Activated CD4-positive, CD25-positive, alpha-beta regulatory T cell treated with anti-CD3 and anti-CD28 coated beads, Interleukin-2, amount 50 U/mL, for 24 hours (primary cell): ENCODE results near the gene ZNF628.
A peak's percentile ranks its signal among the peaks of the same experiment; 100 is the strongest.
"Not testable (repeated sequence)": the region's sequence is repeated elsewhere in the genome, so short reads cannot be mapped to it uniquely, and the experiment has no call there.

Experiments used
- ATAC-seq, 2 donors: fragments of 150-1000 bp; cut with Tn5 transposase; one replicate each; pipeline ENCODE4 v1.10.0; 2021; ENCODE audit warnings: mild to moderate bottlenecking in 1 of 2, moderate library complexity in 1 of 2

Gene ZNF628

DNA sequence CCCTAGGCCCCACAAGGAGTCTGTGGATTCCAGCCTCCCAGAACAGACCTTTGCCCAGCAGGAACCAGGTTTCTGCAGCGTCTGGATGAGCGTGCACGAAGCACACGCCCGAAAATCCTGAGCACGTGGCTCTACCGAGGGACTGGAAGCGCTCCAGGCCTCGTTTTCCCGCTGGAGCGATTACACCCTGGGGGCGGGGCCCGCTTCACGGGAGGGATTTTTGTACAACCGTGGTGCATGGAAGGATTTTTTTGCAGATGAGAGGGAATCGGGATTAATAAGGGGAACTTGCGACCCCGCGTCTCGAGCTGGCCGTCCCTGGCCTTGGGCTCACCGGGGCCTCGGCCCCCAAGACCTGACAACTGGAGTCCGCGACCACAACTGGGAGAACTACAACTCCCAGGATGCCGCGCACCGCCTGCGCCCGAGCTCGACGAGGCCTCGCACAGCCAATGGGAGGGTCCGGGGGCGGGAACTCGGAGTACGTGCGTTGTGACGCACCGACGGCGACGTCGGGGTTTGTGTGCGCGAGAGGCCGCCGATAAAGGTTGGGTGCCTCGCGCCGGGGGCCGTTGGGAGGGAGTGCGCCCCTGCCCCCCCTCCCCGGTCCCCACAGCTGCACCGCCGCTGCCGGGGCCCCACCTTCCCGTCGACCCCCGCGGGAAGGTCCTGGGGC is at the start of gene ZNF628:
Gene ZNF628 (plus strand): TSS at position 518 of the 676 bp plus-strand sequence. CDS start 3,294 bp downstream, outside the sequence.
- peak; percentile 97 to 98 for ATAC-seq

DNA sequence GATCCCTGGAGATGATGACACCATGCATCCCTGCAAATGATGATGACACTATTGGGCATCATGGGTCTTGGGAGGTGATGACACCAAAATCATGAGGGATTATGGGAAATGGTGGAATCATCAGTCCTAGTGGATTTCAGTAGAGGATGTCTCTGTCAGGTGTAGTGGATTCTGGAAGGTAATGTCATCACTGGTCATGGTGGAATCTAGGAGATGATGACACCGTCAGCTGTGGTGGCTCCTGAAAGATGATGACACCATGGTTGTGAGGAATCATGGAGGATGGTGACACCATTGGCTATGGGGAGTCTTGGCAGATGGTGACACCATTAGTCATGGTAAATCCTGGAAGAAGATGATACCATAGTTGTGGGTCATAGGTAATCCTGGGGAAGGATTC is 45.2 kb upstream of the ZNF628 start:
- no peak for ATAC-seq

DNA sequence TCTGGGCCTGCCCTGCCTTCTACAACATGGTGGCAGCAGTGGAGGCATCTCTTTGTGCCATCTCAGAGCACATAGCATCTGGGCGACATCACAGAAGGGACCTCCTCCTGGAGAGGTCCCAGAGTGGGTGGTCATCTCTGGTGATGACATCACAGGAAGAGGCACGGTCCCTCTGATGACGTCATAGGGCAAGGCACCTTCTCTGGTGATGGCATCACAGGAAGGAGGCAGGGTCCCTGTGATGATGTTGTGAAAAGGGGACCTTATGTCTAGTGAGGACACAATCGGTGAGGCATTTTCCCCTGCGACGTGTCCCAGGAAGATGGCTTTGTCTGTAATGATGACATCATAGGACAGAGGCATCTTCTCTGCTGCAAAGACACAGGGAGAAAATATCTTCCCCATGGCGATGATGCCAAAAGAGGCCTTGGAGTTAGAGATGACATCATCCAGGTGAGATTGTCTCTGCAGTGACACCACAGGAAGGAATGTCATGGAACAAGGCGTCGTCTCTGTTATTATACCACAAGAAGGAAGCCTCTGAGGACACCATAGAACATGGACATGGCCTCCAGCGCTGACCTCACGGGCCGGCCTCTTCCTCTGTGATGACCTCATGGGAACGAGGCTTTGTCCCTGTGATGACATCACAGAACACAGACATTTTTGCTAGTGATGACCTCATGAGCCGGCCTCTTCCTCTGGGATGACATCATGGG is 44.0 kb upstream of the ZNF628 start:
- no peak for ATAC-seq

DNA sequence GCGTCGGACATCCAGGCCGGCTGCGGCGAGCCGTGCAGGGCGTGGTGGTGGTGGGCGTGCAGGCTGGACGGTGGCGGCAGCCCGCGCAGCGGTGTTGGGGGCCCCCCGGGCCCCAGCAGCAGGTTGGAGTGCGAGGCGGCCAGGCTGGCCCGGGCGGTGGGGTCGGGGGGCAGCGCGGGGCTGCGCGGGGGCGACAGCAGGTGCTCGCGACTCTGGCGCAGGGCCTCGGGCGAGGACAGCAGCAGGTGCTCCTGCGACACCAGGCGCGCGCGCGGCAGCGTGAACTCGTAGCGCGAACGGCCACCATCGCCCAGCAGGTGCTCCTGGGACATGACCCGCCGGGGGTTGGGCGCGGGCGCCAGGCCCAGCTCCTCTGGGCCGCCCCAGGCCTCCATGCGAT is 43.1 kb upstream of the ZNF628 start:
- ATAC-seq = no peak

DNA sequence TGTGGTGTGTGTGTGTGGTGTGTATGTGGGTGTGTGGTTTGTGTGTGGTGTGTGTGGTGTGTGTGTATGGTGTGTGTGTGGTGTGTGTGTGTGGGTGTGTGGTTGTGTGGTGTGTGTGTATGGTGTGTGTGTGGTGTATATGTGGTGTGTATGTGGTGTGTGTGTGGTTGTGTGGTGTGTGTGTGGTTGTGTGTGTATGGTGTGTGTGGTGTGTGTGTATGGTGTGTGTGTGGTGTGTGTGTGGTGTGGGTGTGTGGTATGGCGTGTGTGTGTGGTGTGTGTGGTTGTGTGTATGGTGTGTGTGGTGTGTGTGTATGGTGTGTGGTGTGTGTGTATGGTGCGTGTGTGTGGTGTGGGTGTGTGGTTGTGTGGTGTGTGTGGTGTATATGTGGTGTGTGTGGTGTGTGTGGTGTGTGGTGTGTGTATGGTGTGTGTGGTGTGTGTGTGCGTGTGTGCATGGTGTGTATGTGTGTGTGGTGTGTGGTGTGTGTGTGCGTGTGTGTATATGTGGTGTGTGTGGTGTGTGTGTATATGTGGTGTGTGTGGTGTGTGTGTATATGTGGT is 42.0 kb upstream of the ZNF628 start:
- ATAC-seq = no peak

GRCh38 chr19:55435020-55435419 is 41.4 kb upstream of the ZNF628 start:
- ATAC-seq = no peak

- no peak for ATAC-seq
Observed at GRCh38 chr19:55436847-55437246, 39.6 kb upstream of the ZNF628 start.

GRCh38 chr19:55437410-55437809 is 39.0 kb upstream of the ZNF628 start:
- no peak for ATAC-seq

DNA sequence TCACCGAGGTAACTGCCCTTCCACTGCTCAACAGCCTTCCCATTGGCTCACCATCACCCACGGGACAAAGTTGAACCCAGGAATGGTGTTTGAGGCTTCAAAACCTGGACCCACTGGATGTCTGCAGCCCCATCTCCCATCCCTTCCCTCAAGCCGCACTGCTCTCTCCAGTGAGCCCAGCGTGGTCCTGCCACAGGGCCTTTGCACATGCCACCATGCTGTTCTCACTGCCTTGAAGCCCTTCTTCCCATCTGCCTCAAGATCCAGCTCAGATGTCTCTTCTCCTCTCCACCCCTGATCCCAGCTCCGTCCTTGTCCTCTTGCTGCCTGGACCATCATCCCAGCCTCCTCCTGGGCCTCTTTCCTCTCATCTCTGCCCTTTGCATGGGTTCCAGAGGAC is 37.4 kb upstream of the ZNF628 start:
- no peak for ATAC-seq

- no peak for ATAC-seq
Observed at GRCh38 chr19:55440411-55441105, 35.9 kb upstream of the ZNF628 start.

DNA sequence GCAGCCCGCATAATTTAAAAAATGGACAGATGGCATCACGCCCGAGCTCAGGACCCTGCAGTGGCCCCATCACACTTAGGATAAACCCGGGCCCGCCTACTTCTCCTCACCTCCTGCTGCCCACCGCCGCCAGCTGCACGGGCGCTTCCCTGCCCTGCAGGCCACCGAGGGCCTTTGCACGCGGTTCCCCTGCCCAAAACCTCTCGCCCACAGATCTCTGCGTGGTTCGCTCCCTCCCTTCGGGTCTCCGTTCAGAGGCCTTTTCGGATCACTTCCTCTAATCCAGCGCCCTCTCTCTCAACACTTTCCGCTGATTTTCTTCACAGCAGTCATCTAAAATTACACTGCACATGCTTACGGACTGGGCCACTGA is 35.1 kb upstream of the ZNF628 start:
- ATAC-seq = no peak

GRCh38 chr19:55441692-55442321 is 34.6 kb upstream of the ZNF628 start:
- peak in 1 of 2 donors; percentile 33 for ATAC-seq

- no peak for ATAC-seq
Observed at GRCh38 chr19:55442372-55442961, 34.0 kb upstream of the ZNF628 start.

DNA sequence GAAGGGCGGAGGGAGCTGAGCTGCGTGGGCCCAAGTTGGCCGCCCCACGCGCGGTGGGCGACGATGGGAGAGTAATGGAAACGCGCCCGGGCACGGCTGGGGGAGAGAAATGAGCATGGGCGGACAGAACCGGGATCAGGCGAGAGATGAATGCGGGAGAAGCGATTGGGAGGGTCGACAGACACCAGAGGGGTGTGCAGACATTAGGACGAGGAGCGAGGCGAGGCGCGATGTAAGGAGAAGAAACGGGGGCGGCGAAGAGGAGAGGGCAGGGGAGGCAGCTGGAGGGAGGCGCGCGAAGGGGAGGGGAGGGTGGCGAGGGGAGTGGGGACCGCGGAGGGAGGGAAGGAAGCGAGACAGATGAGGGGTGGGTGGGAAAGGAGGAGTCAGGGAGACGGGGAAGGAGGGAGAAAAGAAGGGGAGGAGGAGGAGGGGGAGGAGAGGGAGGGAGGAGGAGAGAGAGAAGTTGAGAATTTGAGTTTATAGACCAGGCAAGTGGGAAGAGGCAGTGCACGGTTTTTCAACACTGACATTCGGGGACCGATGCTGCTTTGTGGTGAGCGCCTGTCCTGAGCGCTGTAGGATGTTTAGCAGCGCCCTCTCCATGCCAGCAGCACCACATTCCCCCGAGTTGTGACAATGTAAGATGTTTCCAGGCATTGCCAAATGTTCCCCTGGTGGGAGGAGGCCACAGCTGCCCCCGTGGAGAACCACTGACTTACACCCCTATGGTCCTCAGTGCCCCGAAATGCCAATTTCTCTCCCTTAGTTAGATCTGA is 33.2 kb upstream of the ZNF628 start, which contains the start of gene SHISA7:
Gene SHISA7 (minus strand): TSS at position 256 of the 779 bp plus-strand sequence. CDS start 437 bp downstream, outside the sequence.
- ATAC-seq = no peak

GRCh38 chr19:55443824-55444480 is 32.5 kb upstream of the ZNF628 start:
- ATAC-seq = no peak

DNA sequence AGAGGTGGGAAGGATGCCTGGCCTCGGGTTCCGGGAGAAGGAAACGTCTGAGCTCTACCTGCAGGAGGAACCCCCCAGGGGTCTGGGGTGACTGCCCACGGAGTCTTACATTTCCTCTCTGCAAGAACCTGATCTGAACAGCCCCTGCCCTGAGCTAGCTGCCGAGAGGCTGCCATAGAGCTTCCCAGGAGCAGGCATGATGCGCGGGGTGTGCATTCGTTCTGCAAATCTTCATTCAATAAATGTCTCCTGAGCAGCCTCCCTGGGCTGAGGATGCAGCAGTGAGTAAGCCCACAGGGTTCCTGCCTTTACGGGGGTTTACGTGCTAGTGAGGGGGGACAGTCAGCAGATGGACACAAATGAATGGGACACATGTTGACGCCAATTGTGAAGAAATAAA is 31.8 kb upstream of the ZNF628 start:
- no peak for ATAC-seq

DNA sequence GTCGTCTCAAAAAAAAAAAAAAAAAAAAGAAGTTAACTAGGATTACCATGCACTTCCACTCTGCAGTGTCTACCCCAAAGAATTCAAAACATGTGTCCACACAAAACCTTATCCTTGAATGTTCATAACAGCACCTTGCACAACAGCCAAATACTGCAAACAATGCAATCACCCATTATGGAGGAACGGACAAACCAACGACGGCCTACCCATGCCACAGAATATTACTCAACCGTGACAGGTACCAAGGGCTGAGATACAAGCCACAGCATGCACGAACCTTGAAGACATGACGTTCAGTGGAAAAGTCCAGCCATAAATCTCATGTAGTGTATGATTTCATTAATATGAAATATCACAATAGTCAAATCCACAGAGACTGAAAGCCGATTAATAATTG is 30.4 kb upstream of the ZNF628 start:
- no peak for ATAC-seq

- ATAC-seq = no peak
Observed at GRCh38 chr19:55447421-55448174, 28.8 kb upstream of the ZNF628 start.

DNA sequence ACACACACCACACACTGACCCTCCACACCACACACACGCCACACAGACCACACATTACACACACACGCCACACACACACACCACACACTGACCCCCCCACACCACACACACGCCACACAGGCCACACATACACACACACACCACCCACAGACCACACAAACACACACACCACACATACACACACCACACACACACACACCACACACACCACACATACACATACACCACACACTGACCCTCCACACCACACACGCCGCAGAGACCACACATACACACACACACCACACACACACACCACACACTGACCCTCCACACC is 28.3 kb upstream of the ZNF628 start:
- not testable (repeated sequence) for ATAC-seq

GRCh38 chr19:55449469-55449868 is 26.9 kb upstream of the ZNF628 start:
- no peak for ATAC-seq
